HG02885 (cell line): ENCODE data around the gene OCRL.
"Not testable (repeated sequence)": the region's sequence is repeated elsewhere in the genome, so short reads cannot be mapped to it uniquely, and the experiment has no call there.

Source experiments
- ATAC-seq: cut with Tn5 transposase; IDR thresholded peaks from one replicate; pipeline ENCODE4 v1.9.1; 2021; ENCODE audit warnings: mild to moderate bottlenecking; ENCODE audit not compliant: unreplicated experiment, poor library complexity

OCRL gene

DNA sequence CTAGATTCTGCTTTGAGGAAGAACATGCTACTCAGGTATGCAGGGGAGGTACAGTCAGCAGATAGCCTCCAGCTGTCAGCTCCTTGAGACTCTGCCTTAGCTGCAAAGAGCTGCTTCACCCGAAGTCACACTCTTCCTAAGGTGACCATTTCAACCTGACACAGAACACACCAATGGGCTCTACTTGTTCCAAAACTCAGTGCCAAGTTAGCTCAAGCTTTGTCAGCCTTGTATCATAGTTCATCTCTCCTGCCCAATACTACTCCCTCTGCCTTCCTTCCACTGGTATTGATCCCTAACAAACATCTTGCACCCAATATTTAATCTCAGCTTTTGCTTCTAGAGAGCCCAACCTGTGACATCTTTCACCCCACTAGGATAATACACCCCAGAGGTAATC lies 8.9 kb upstream of the OCRL start:
- ATAC-seq = no peak

DNA sequence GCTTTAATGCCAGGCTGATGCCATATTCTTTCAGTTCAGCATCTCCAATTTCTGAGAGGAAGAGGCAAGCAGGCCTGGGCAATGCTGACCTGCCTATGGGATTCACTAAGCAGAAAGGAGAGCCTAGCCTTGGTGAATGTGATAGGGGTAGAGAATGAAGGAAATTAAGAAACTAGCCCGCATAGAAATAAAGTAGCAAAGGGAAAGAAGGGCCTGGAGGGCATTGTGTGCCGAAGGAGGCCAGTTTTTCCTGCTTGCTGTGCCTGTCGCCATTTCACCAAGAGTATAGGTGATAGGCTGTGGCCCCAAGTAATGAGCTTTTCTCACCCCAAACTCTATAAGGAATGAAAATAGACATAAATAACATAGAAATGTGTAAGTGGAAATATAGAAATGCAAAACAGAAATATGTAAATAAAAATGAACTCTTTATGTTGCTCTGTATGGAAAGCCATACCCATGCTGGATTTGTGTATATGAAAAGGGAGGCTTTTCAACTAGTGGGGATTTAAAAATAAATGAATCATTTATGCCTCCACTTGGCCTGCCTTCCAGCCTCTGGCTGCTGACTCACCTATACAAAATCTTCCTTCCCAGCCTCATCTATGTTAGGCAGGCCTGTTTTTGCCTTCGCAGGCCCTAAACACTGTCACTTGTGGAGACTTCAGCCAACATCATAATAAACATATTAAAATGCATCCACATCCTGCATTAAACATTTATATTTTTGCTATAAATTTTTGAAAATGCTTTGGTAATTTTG lies 5.1 kb upstream of the OCRL start:
- no peak for ATAC-seq

DNA sequence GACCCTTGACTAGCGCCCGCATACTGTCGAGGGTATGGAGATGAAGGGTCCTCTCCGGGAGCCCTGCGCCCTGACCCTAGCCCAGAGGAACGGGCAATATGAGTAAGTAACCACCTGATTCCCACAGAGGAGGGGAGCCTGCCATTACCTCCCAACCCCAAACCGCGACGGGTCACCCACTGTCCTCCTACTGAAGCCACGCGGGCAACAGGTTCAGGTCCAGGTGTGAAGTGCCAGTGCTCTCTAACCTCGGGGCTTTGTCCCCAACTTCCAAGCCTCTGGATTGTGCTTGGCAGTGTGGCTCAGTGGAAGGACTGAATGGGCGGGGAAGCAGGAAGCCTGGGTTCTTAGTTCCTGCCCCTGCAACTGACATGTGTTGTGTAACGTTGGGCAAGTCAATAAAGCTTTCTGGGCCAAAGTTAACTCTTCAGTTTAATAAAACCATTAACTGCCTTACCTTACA lies 694 bp downstream of the OCRL start:
- ATAC-seq = peak; percentile 32

DNA sequence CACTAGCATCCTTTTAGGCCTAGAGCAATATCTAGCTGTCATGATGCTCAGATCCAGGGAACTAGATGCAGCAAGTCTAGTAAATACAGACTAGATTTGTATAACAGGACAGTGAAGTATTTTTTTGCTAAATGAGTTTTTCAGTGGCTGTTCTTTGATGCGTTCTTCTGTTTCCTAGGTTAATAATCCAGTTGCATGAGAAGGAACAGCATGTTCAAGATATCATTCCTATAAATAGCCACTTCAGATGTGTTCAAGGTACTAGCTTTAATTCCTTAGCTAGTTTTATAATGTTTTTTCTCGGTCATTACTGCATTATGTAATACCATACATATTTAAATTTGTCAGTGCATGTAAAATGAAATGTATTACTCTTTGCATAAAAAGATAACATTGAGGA lies 4.7 kb downstream of the OCRL start:
- no peak for ATAC-seq

DNA sequence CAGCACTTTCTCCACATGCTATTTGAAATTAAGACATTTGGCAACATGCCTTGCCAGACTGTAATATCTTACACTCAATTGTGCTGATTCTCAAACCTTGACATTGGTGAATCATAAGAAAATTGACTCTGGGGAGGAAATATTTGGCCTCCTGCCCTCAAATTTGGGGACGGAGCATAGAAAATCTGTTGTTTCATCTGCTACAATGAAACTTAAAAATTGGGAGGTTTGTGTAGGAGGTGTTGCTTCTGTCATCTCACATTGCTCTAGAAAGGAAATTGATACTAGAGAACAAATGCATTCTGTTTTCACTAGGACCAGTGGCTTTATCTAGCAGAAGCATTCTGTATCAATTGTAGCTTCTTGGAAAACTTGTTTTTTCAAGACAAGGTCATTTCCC lies 5.3 kb downstream of the OCRL start:
- ATAC-seq = no peak

DNA sequence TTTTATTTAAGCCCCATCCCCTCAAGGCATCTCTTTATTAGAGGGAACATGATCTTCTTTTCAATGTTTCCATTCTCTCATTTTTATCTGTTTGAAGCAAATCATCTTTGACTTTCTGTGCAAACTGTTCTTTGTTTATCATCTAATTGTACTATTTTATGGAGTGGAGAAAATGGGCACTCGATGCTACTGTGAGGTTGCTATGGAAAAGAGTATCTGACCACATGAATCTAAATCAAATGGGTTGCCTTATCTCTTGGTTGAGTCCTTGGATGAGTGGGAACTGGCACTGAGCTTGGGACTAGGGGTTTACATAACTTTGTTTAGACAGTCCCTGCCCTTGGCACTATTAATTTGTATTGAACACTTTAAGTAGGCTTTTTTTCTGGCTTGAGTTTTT lies 9.1 kb downstream of the OCRL start:
- ATAC-seq = no peak

DNA sequence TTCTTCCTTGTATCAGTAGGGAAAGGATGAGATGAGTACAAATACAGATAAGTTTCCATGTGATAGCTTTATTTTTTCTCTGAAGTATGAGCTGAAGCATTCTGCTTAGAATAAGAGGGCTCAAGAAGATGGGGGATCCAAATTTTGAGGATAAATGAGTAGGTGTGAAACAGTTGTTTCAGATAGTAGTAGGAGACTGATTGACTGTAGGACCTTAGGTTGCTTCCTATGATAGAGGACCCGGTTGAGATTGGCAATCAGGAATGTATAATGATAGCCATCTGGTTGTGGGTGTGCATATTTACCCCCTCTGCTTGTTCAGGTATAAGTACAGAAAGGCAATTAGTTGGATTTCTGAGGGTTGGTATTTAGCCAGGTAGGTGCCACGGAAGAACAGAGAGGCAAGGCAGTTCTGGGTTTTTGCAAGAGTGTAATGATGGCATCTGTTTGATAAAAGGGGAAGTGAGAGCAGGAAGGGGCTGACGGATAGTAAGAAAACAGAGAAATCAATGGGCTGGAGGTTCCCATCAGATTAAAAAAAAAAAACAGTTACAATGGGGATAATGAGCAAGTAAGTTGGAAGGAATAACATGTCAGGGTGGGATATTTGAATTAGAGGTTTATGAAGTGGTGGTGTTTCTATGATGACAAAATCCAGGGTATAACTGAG lies 13.7 kb downstream of the OCRL start:
- peak; percentile 96 for ATAC-seq

DNA sequence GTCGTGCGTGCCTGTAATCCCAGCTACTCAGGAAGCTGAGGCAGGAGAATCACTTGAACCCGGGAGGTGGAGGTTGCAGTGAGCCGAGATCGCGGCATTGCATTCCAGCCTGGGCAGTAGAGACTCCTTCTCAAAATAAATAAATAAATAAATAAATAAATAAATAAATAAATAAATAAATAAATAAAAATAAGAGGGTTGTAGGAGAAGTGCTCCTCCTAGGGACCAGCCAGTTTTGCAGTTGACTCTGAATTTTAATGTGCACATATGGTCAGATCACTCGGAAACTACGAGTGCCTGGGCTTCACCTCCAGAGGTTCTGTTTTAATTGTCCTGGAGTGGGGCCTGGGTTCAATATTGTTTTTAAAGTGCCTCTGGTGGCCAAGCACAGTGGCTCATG lies 14.8 kb downstream of the OCRL start:
- not testable (repeated sequence) for ATAC-seq

DNA sequence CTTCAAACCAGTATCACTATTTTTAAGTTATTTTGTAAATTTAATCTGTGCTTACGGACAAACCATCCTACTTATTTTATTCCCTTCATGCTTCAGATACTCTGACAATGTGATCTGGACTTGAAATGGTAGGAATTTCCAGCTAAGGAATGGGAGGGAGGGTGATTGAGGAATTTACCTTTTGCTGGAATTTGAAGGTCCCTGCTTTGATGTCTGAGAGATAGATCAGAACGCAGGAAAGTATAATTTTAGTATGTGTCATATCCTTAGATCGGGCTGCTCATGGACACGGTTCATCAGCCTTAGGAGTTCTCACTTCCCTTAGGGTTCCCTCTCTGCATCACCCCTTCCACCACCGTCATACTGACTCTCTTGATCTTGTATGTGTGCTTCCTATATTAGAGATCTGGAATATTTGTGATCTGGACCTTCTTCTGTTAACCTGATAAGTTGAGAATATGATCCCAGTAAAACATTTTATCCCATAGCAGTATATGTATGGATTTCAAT lies 16.8 kb downstream of the OCRL start:
- no peak for ATAC-seq

DNA sequence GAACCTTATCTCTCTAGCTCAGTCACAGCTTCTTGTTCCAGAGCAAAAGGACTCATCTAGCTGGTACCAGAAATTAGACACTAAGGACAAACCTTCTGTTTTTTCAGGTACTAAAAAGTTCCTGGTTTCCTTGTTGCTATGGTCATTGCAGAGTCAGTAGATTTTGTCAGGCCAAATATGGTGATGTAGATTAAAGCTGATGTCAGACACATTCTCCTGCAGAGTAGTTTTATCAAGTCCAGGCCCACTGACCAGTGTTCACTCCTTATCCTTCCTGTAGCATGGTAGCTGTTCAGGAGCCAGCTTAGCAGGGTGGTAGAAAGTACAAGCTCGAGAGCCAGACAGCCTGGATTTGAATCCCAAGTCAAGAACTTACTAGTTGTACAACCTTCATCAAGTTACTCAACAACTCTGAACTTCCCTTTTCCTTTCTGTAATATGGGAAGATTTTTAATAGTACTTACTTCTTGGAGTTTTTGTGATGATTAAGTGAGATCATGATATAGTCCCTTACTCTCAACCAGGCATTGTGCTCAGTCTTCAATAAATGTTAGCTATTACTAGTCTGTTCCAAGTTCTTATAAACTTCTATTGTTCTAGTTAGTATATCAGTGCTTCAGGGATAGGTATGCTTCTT lies 17.9 kb downstream of the OCRL start:
- ATAC-seq = no peak

DNA sequence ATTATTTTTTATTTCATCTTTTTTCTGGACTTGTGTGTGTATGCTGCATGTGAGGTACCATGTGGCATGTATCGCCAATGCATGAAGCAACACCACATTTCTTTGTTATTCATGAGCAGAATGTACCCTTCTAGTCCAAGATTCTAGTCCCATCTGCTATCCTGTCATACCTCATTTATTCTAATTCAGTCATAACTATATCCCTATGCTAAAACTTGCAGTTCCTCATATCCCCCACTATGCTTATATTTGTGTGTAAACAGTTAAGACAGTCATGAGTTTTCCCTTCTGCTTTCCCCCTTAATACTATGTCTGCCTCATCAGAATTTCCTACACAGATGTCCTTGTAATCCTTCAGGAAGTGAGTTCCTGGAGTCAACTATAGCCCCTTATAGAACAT lies 19.7 kb downstream of the OCRL start:
- ATAC-seq = no peak

DNA sequence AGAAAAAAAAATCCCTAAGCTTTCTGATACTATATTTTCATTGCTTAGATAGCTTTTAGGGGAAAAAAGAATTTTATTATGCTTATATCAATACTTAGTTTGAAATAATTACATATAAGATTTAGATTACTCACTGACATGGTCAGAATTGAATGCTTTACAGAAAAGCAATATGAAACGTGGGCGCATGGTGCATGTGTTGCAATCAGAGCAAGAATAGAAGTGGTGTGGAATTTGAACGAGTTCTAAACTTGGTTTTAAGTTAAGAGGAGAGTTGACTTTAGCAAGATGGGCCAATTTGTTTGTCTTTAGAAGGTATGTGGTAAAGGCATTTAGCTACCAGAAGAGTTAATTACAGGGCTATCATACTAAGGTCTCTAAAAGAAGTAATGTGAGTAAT lies 21.4 kb downstream of the OCRL start:
- no peak for ATAC-seq

DNA sequence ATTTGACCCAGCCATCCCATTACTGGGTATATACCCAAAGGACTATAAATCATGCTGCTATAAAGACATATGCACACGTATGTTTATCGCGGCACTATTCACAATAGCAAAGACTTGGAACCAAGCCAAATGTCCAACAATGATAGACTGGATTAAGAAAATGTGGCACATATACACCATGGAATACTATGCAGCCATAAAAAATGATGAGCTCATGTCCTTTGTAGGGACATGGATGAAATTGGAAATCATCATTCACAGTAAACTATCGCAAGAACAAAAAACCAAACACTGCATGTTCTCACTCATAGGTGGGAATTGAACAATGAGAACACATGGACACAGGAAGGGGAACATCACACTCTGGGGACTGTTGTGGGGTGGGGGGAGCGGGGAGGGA lies 24.3 kb downstream of the OCRL start:
- ATAC-seq = not testable (repeated sequence)

DNA sequence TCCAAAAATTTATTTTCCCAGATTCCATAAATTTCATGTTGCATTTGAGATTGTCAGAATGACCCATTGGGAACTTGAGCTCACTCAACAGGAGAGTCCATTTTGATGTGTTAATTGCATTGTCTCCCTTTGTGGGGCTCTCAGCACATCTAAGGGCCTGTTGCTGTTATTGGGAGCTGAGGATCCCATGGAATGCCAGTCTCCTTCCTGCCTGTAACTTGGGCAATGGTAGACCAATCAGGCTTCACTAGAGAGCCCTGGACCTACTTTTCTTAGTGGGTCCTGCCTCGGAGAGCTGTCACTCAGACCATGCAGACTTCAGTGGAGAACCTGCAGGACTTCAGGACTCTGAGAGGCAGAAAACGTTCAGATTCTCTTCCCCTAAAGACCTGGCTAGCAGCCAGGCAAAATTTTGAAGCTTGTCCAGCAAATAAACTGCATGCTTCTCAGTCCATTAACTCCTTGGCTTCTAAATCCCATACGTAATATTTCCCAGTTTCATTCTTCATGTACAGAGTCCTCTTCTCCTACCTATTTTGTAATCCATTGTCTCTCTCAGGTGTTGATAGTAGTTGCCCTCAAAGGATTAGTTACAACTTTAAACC lies 25.1 kb downstream of the OCRL start:
- ATAC-seq = no peak

DNA sequence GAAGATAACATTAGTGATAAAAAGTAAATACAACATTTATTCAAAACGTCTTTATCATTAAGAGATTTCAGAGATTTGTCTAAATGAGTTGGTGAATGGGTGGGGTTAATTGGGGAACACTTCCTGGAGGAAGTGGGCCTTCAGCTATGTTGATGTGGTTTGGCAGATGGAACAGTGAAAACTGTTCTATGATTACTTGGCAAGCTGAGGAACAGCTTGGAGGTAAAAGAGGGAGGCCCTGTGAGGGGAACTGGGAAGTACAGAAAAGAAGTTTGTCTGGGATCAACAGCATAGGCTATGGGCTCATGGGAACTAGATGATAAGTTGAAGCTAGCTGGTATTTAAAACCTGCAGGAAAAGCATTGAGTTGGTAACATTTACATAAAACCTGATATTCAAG lies 26.0 kb downstream of the OCRL start:
- no peak for ATAC-seq

DNA sequence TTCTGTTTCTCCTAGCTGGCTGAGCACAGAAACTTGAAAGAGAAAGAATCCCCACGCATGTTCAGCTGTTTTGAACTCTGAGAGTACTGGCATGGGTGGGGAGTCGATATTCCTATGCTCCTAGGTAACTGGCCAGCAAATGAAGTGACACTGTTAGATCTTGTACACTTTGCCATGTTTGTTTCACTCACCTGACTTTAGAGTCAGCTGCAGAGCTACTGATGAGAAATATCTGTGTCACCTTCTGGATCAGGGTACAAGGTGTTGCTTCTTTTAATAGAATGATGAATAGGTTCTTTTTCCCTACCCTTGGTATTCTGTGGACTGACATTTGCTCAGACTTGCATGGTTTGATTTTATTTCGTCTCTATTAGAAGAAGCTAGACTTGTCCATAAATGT lies 28.3 kb downstream of the OCRL start:
- ATAC-seq = no peak

DNA sequence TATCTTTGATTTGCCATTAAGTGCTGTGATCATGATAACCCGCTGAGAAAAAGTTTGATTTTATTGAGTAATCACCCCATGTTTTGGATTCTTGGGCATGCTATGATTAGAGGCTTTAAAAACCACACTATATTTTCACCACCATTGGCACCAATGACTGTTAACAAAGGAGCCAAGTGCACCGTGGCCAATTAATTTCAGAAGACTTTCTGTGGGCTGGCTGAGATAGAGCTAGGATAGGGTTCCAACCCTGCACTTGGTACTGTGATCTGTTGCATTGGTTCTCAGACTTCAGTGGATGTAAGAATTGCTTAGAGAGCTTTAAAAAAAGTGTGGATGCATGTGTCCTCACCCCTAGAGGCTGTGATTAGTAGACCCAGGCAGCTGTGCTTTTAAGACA lies 32.4 kb downstream of the OCRL start:
- no peak for ATAC-seq

DNA sequence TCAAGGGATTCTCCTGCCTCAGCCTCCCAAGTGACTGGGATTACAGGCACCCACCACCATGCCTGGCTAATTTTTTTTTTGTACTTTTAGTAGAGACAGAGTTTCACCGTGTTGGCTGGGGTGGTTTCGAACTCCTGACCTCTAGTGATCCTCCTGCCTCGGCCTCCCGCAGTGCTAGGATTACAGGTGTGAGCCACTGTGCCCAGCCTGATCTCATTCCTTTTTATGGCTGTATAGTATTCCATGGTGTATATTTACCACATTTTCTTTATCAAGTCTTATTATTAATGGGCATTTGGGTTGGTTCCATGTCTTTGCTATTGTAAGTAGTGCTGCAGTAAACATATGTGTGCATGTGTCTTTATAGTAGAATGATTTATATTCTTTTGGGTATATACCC lies 33.6 kb downstream of the OCRL start:
- not testable (repeated sequence) for ATAC-seq

DNA sequence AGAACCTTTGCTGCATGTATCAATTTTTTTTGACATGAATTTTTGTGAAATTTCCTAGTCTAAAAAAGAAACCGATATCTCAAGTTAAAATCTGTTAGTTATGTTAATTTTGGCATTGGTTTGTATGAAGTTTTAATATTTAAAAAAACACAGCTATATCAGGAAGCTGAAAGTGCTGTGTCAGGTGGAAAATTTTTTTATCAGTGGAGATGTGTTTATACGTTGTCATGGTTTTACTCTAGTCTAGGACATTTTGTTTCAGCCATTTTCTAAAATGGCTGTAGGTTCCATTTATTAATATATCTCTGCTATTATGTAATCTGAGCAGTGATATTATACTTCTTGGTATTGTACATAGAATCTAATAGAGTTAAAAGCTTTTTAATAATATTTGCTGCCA lies 34.2 kb downstream of the OCRL start:
- no peak for ATAC-seq

DNA sequence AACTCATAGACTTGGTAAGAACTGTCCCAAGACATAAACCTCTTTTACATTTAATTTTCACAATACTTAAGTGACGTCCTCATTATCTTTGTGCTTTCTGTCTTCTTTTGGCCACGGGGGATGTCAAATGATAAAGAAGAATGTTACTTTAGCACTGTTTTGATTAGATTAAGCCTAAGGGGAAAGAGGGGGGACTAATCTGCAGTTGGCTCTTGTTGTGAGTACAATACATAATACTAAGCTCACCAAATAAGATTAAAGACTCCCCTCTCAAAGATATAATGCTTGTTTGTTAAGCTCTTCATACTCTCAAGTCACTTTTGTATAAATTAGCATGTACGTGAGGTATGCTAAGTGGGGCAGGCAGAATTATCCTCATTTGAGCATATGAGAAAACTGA lies 36.5 kb downstream of the OCRL start:
- no peak for ATAC-seq

DNA sequence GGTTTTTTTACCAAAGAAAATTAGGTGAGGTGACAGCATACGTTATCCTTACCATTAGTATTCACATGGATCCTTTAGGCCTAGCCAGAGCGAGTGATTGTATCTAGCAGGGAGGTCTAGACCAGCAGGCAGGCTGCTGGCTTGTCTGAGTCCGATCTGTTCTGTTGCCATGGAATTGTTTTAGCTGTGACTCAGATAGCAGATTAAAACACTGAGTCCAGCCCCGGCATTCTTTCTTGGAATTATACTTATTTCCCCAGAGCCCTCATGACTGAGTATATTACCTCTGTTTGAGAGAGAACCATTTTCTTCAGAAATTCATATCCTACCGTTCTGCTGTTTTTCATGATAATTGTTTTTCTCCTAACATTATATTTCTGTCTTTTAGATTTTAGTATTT lies 37.4 kb downstream of the OCRL start:
- ATAC-seq = no peak
